HepG2 (cell line): ENCODE results near the gene PLAC9. TPM values are rescaled to one million over a fixed set of nuclear protein-coding genes. Genes with fewer than 3 reads are reported as not detected.

Experiments
- ATAC-seq: fragments of 200-7000 bp; cut with Tn5 transposase; 3 replicates; pipeline ENCODE4 v1.9.1; 2020; ENCODE audit warnings: mild to moderate bottlenecking, moderate library complexity
- BruUV-seq: library from RNA; stranded (reverse); fragments of 400-500 nt; replicated peaks from 2 replicates; lab custom pipeline; 2021; lab: Mats Ljungman, UMichigan
- CTCF ChIA-PET: fragments of 300-600 bp; formaldehyde crosslinking; extraction: SDS; loops from one replicate; lab custom pipeline; 2021; ENCODE audit warnings: low total read pairs, inconsistent platforms, low intra/inter-chr PET ratio; lab: Yijun Ruan, JAX
- POLR2A ChIA-PET: fragments of 350-600 bp; sonication (Branson Sonifier 250); formaldehyde crosslinking; loops from one replicate; lab custom pipeline; 2020; ENCODE audit warnings: antibody characterized with exemption, inconsistent platforms; lab: Yijun Ruan, JAX
- DNase-seq: peaks from one replicate; pipeline ENCODE4 v3.0.0-alpha.2; 2015; ENCODE audit warnings: low spot score
- FAIRE-seq: peaks from 3 replicates; lab custom pipeline; 2011; peaks lifted over from hg19 to GRCh38; lab: Jason Lieb, UNC
- H2AFZ ChIP-seq: one replicate; pipeline ENCODE4 v1.6.1; 2011; ENCODE audit warnings: low read length, inconsistent platforms
- H3K27ac ChIP-seq: fragments of 300-600 bp; 3 replicates; pipeline ENCODE4 v1.8.0; 2011; ENCODE audit warnings: mixed run types, mild to moderate bottlenecking, mixed read lengths, low read length, inconsistent platforms; ENCODE audit not compliant: insufficient read depth; ENCODE audit errors: extremely low read length
- H3K27me3 ChIP-seq, 2 experiments: fragments of 200-600 bp in 1 of 2; 2 replicates in 1 of 2; 3 replicates in 1 of 2; pipeline versions ENCODE4 v1.6.0 to v1.8.0; 2011; ENCODE audit warnings: low read length in 2 of 2, mild to moderate bottlenecking in 2 of 2, moderate library complexity in 2 of 2, inconsistent platforms in 1 of 2; ENCODE audit not compliant: insufficient read depth in 2 of 2, control insufficient read depth in 1 of 2
- H3K36me3 ChIP-seq, 2 experiments: fragments of 200-600 bp in 1 of 2; replicated peaks in 1 of 2; 2 replicates in 1 of 2; 3 replicates in 1 of 2; pipeline versions ENCODE4 v1.5.1 to v1.8.0; 2011; ENCODE audit warnings: low read length in 2 of 2, inconsistent platforms in 1 of 2; ENCODE audit not compliant: insufficient read depth in 2 of 2, control insufficient read depth in 1 of 2
- H3K4me1 ChIP-seq: 2 replicates; pipeline ENCODE4 v1.5.1; 2012; ENCODE audit warnings: low read length, inconsistent platforms; ENCODE audit not compliant: insufficient read depth
- H3K4me2 ChIP-seq: 2 replicates; pipeline ENCODE4 v1.6.0; 2011; ENCODE audit warnings: low read depth, low read length, inconsistent platforms
- H3K4me3 ChIP-seq, 3 experiments: fragments of 200-600 bp in 1 of 3; sonication (generic), shearing (Covaris generic) in 1 of 3; replicated peaks in 1 of 3; 2 replicates each; pipeline ENCODE4 v1.5.1; 2011 to 2016; ENCODE audit warnings: low read length in 3 of 3, inconsistent platforms in 2 of 3, low read depth in 2 of 3, mild to moderate bottlenecking in 2 of 3, control low read depth in 1 of 3, mixed read lengths in 1 of 3; ENCODE audit not compliant: insufficient read depth in 1 of 3
- H3K79me2 ChIP-seq: one replicate; pipeline ENCODE4 v1.6.1; 2011; ENCODE audit warnings: low read length, inconsistent platforms; ENCODE audit not compliant: insufficient read depth
- H3K9ac ChIP-seq: 2 replicates; pipeline ENCODE4 v1.6.0; 2011; ENCODE audit warnings: mild to moderate bottlenecking, low read depth, low read length, inconsistent platforms; ENCODE audit not compliant: insufficient read depth
- H3K9me3 ChIP-seq: 2 replicates; pipeline ENCODE4 v1.5.1; 2012; ENCODE audit warnings: mild to moderate bottlenecking, low read length
- H4K20me1 ChIP-seq: 2 replicates; pipeline ENCODE4 v1.6.0; 2011; ENCODE audit warnings: inconsistent platforms, mild to moderate bottlenecking, low read length, moderate library complexity; ENCODE audit not compliant: insufficient read depth
- NFE2L1 ChIP-seq: sonication (generic); formaldehyde crosslinking; IDR thresholded peaks from 2 replicates; pipeline ENCODE4 v1.4.0; 2020; ENCODE audit warnings: missing genetic modification reagents, mild to moderate bottlenecking, borderline replicate concordance
- POLR2A ChIP-seq, 2 experiments: IDR thresholded peaks; 2 replicates each; pipeline ENCODE4 v1.6.1; 2011; ENCODE audit warnings: low read depth in 2 of 2, low read length in 2 of 2, mild to moderate bottlenecking in 1 of 2, moderate library complexity in 1 of 2; ENCODE audit not compliant: insufficient read depth in 1 of 2
- PRDM10 ChIP-seq: sonication (generic); formaldehyde crosslinking; IDR thresholded peaks from 2 replicates; pipeline ENCODE4 v1.4.0; 2020; ENCODE audit warnings: low read depth, missing genetic modification reagents
- ZBTB33 ChIP-seq: sonication (generic); formaldehyde crosslinking; IDR thresholded peaks from 2 replicates; pipeline ENCODE4 v1.4.0; 2020; ENCODE audit warnings: missing genetic modification reagents
- ZNF281 ChIP-seq: sonication (generic); formaldehyde crosslinking; IDR thresholded peaks from 2 replicates; pipeline ENCODE4 v1.4.0; 2020; ENCODE audit warnings: missing genetic modification reagents, borderline replicate concordance
- ZNF550 ChIP-seq: sonication (generic); formaldehyde crosslinking; IDR thresholded peaks from 2 replicates; pipeline ENCODE4 v1.4.0; 2020; ENCODE audit warnings: mild to moderate bottlenecking, missing genetic modification reagents, borderline replicate concordance
- ZNF563 ChIP-seq: sonication (generic); formaldehyde crosslinking; IDR thresholded peaks from 2 replicates; pipeline ENCODE4 v1.8.0; 2022; ENCODE audit warnings: mild to moderate bottlenecking, moderate library complexity, missing genetic modification reagents
- ZNF766 ChIP-seq: sonication (generic); formaldehyde crosslinking; IDR thresholded peaks from 2 replicates; pipeline ENCODE4 v1.5.0; 2020; ENCODE audit warnings: missing genetic modification reagents, borderline replicate concordance
- ZNF770 ChIP-seq: sonication (generic); formaldehyde crosslinking; IDR thresholded peaks from 2 replicates; pipeline ENCODE4 v1.5.0; 2020; ENCODE audit warnings: mild to moderate bottlenecking, missing genetic modification reagents
- WGBS: methylation state at CpG from one replicate; pipeline ENCODE4 v1.1.6; 2017; ENCODE audit warnings: low lambda C conversion rate; 5-methylcytosine and 5-hydroxymethylcytosine counted together
- in situ Hi-C: cut with HindIII; loops from 2 replicates; pipeline ENCODE4 v1.10.0; 2017; ENCODE audit warnings: low pct_unique_long_range_greater_than_20kb; ENCODE audit not compliant: extremely low pct_ligation_motif_present
- intact Hi-C: fragments of 100-400 bp; cut with micrococcal nuclease; formaldehyde crosslinking; loops from one replicate; pipeline ENCODE4 v1.10.0; 2022; ENCODE audit not compliant: unreplicated experiment
- polyA plus RNA-seq, 8 experiments: library from polyadenylated mRNA; depleted of rRNA in 3 of 8; stranded (reverse) in 7 of 8; unstranded in 1 of 8; fragments of >200 nt; fragmentation: Illumina TruSeq in 4 of 8; extraction: Trizol in 4 of 8; gene quantifications; 2 replicates each; pipeline versions ENCODE4 v1.2.1 to v1.2.3, GENCODE V29; 2011 to 2016; ENCODE audit warnings: low read depth in 4 of 8, missing spikeins in 1 of 8, mixed read lengths in 1 of 8; ENCODE audit not compliant: insufficient read depth in 1 of 8
- total RNA-seq, 5 experiments: library from RNA; depleted of rRNA; stranded (reverse); fragments of >200 nt; fragmentation: Illumina TruSeq; extraction: Trizol; gene quantifications; 2 replicates each; pipeline ENCODE4 v1.2.3, GENCODE V29; 2016; ENCODE audit warnings: low read depth in 1 of 5

Gene PLAC9
- total and polyA plus RNA-seq, 2 of the 13 experiments (the other 11 are each of a cell fraction or from before 2014, with no cell fraction given), result not detected

GRCh38 chr10:80177781-80178636 lies 45.5 kb downstream of the PLAC9 start:
- no TSS peak for BruUV-seq
- in situ Hi-C loops (no loop called here), intact Hi-C loops (no loop called here)
- Histone ChIP-seq H3K27ac (no peak overlapping the region), H3K79me2 (peaks cover 11% of the 10 kb centered on the region), H3K4me3 (no peak overlapping the region), H4K20me1 (no peaks in the 10 kb centered on the region), H2AFZ (no peak overlapping the region), H3K9me3 (no peaks in the 10 kb centered on the region), H3K36me3 (no peaks in the 10 kb centered on the region), H3K9ac (no peak overlapping the region), H3K4me1 (peaks cover 14% of the 10 kb centered on the region), H3K4me2 (no peak overlapping the region), H3K27me3 (no peaks in the 10 kb centered on the region)
- TF ChIP-seq POLR2A (IDR thresholded peaks at IDR 0.05; ENCODE audit: insufficient read depth in 1 of 2, low read depth in 2 of 2, low read length in 2 of 2) (no peak), PRDM10 (CRISPR knock-in tag) (no peak), ZNF770 (CRISPR knock-in tag) (no peak), ZNF563 (no peak), ZNF281 (CRISPR knock-in tag) (no peak), NFE2L1 (CRISPR knock-in tag) (no peak), ZNF766 (CRISPR knock-in tag) (no peak), ZNF550 (no peak), ZBTB33 (CRISPR knock-in tag) (no peak)
- peak; percentile 56 for ATAC-seq
- ChIA-PET CTCF (no interaction called here), POLR2A (no interaction called here)
- DNase-seq, result no peak
- WGBS, result 83% methylated on average over 12 of the region's 12 CpGs
- no peak for FAIRE-seq
